SK-N-SH (cell line): ENCODE data around the gene TNFAIP1. TPM values are rescaled to one million over a fixed set of nuclear protein-coding genes. Genes with fewer than 3 reads are reported as not detected.

Experiments
- CTCF ChIA-PET: fragments of 300-600, 350-600 bp; formaldehyde crosslinking; extraction: SDS; loops from one replicate; lab custom pipeline; 2021; lab: Yijun Ruan, JAX
- POLR2A ChIA-PET: fragments of 350-600 bp; sonication (Branson Sonifier 250); formaldehyde crosslinking; extraction: SDS; loops from one replicate; lab custom pipeline; 2020; ENCODE audit warnings: antibody characterized with exemption, inconsistent platforms; lab: Yijun Ruan, JAX
- DNase-seq: peaks from one replicate; pipeline ENCODE4 v3.0.0; 2012
- H2AFZ ChIP-seq: fragments of 200-600 bp; sonication (generic); 2 replicates; pipeline ENCODE4 v1.8.1; 2016; ENCODE audit warnings: antibody characterized with exemption, mild to moderate bottlenecking, low read depth
- H3F3A ChIP-seq: fragments of 200-600 bp; sonication (generic); replicated peaks from 2 replicates; pipeline ENCODE3; 2016; ENCODE audit warnings: antibody characterized with exemption, mild to moderate bottlenecking; ENCODE audit not compliant: insufficient read depth
- H3K27ac ChIP-seq, 2 experiments: fragments of 200-500 bp in 1 of 2; fragments of 200-600 bp in 1 of 2; sonication (Bioruptor generic) in 1 of 2; sonication (generic), shearing (Covaris generic) in 1 of 2; 2 replicates each; pipeline versions ENCODE4 v1.5.1 to v1.6.1; 2014 to 2016; ENCODE audit warnings: low read depth in 2 of 2, inconsistent platforms in 1 of 2, low read length in 1 of 2, mild to moderate bottlenecking in 1 of 2, mixed read lengths in 1 of 2
- H3K27me3 ChIP-seq: fragments of 200-600 bp; sonication (generic), shearing (Covaris generic); 2 replicates; pipeline ENCODE4 v1.6.1; 2016; ENCODE audit warnings: mixed run types; ENCODE audit not compliant: insufficient read depth
- H3K36me3 ChIP-seq, 2 experiments: fragments of 200-500 bp in 1 of 2; fragments of 200-600 bp in 1 of 2; sonication (Bioruptor generic) in 1 of 2; sonication (generic) in 1 of 2; replicated peaks in 1 of 2; 2 replicates each; pipeline versions ENCODE3 to v1.5.1; 2014 to 2016; ENCODE audit warnings: low read length in 1 of 2, mild to moderate bottlenecking in 1 of 2; ENCODE audit not compliant: insufficient read depth in 2 of 2, control insufficient read depth in 1 of 2
- H3K4me1 ChIP-seq, 2 experiments: fragments of 200-500 bp in 1 of 2; fragments of 200-600 bp in 1 of 2; sonication (Bioruptor generic) in 1 of 2; sonication (generic), shearing (Covaris generic) in 1 of 2; 2 replicates each; pipeline versions ENCODE4 v1.5.1 to v1.6.1; 2014 to 2016; ENCODE audit warnings: low read depth in 1 of 2, low read length in 1 of 2, mixed run types in 1 of 2; ENCODE audit not compliant: insufficient read depth in 2 of 2, control insufficient read depth in 1 of 2
- H3K4me2 ChIP-seq: fragments of 200-600 bp; sonication (generic), shearing (Covaris generic); 2 replicates; pipeline ENCODE4 v1.6.1; 2017; ENCODE audit warnings: mixed run types
- H3K4me3 ChIP-seq, 2 experiments: fragments of 200-500 bp in 1 of 2; fragments of 200-600 bp in 1 of 2; sonication (Bioruptor generic) in 1 of 2; sonication (generic), shearing (Covaris generic) in 1 of 2; 2 replicates each; pipeline versions ENCODE4 v1.5.1 to v1.8.1; 2014 to 2016; ENCODE audit warnings: low read depth in 2 of 2, inconsistent platforms in 1 of 2, low read length in 1 of 2, mild to moderate bottlenecking in 1 of 2, mixed read lengths in 1 of 2, moderate library complexity in 1 of 2
- H3K79me2 ChIP-seq: fragments of 200-600 bp; sonication (generic); 2 replicates; pipeline ENCODE4 v1.8.1; 2017; ENCODE audit warnings: mild to moderate bottlenecking; ENCODE audit not compliant: insufficient read depth
- H3K9ac ChIP-seq: fragments of 200-600 bp; sonication (generic); 2 replicates; pipeline ENCODE4 v1.6.1; 2017; ENCODE audit warnings: mixed run types
- H3K9me2 ChIP-seq: fragments of 200-600 bp; sonication (generic); 2 replicates; pipeline ENCODE4 v1.6.1; 2017; ENCODE audit warnings: mixed run types
- H3K9me3 ChIP-seq: fragments of 200-600 bp; sonication (generic); 2 replicates; pipeline ENCODE4 v1.6.1; 2017; ENCODE audit warnings: mixed run types, mild to moderate bottlenecking, moderate library complexity
- H4K20me1 ChIP-seq: fragments of 200-600 bp; sonication (generic); 2 replicates; pipeline ENCODE4 v1.6.1; 2017; ENCODE audit warnings: mild to moderate bottlenecking, mixed run types; ENCODE audit not compliant: insufficient read depth
- CHD2 ChIP-seq: fragments of 150-350 bp; IDR thresholded peaks from 2 replicates; pipeline ENCODE4 v1.6.1; 2018; ENCODE audit warnings: low read length; ENCODE audit not compliant: partially characterized antibody
- EZH2phosphoT487 ChIP-seq: fragments of 200-600 bp; sonication (generic); IDR thresholded peaks from 2 replicates; pipeline ENCODE4 v1.6.1; 2017; ENCODE audit warnings: low read depth, mixed run types, mild to moderate bottlenecking, antibody characterized with exemption, moderate library complexity, borderline replicate concordance
- JUND ChIP-seq: IDR thresholded peaks from 2 replicates; pipeline ENCODE4 v1.4.0; 2012
- MEF2A ChIP-seq: IDR thresholded peaks from 2 replicates; pipeline ENCODE4 v1.4.0; 2012; ENCODE audit warnings: low read depth, borderline replicate concordance
- MXI1 ChIP-seq: IDR thresholded peaks from 2 replicates; pipeline ENCODE4 v1.6.1; 2012; ENCODE audit warnings: mild to moderate bottlenecking, low read depth, low read length, improper control_type of control experiment
- NFIC ChIP-seq: IDR thresholded peaks from 2 replicates; pipeline ENCODE4 v1.4.0; 2012; ENCODE audit warnings: borderline replicate concordance
- NRF1 ChIP-seq: IDR thresholded peaks from 2 replicates; pipeline ENCODE4 v1.6.1; 2012; ENCODE audit warnings: low read depth, mild to moderate bottlenecking, low read length
- POLR2AphosphoS5 ChIP-seq: IDR thresholded peaks from 2 replicates; pipeline ENCODE4 v1.6.1; 2012; ENCODE audit warnings: low read depth, low read length
- RAD21 ChIP-seq: IDR thresholded peaks from 2 replicates; pipeline ENCODE4 v1.6.1; 2012; ENCODE audit warnings: mild to moderate bottlenecking, low read length
- REST ChIP-seq: IDR thresholded peaks from 2 replicates; pipeline ENCODE4 v1.6.1; 2012; ENCODE audit warnings: mild to moderate bottlenecking, low read depth, low read length, moderate library complexity
- TCF12 ChIP-seq: IDR thresholded peaks from 2 replicates; pipeline ENCODE4 v1.4.0; 2012
- TEAD4 ChIP-seq: IDR thresholded peaks from 2 replicates; pipeline ENCODE4 v1.4.0; 2012; ENCODE audit warnings: mild to moderate bottlenecking, borderline replicate concordance; ENCODE audit not compliant: insufficient read depth
- WGBS: methylation state at CpG from one replicate; pipeline ENCODE4 v1.1.6; 2017; ENCODE audit warnings: low lambda C conversion rate; 5-methylcytosine and 5-hydroxymethylcytosine counted together
- polyA plus RNA-seq, 3 experiments: library from polyadenylated mRNA; depleted of rRNA; stranded (reverse); fragments of >200 nt; gene quantifications; 2 replicates each; pipeline ENCODE4 v1.2.3, GENCODE V29; 2012

Gene TNFAIP1
- polyA plus RNA-seq, 1 of the 3 experiments (the other 2 are of a cell fraction): 52.0 TPM

- TF ChIP-seq NRF1 (no peak), NFIC (no peak), CHD2 (no peak), RAD21 (no peak), TEAD4 (no peak), MXI1 (no peak), TCF12 (no peak), JUND (no peak), EZH2phosphoT487 (no peak)
These were observed 33.5 kb downstream of the TNFAIP1 start for GRCh38 chr17:28368915-28369683.

GRCh38 chr17:28369684-28370034 is 34.1 kb downstream of the TNFAIP1 start:
- Histone ChIP-seq H3K4me2 (no peak overlapping the region), H3K36me3 (peaks cover 0 to 2% of the 10 kb centered on the region in 2 experiments), H3K9me3 (no peaks in the 10 kb centered on the region), H3K9ac (no peak overlapping the region), H4K20me1 (peaks cover 20% of the 10 kb centered on the region), H3K79me2 (peaks cover 23% of the 10 kb centered on the region), H3K27me3 (no peaks in the 10 kb centered on the region), H3K27ac (peak overlapping the region in 1 of 2 experiments; percentile 85; a peak in 2 of 4 replicates), H3K4me1 (peaks cover 15 to 28% of the 10 kb centered on the region in 2 experiments), H2AFZ (no peak overlapping the region), H3K4me3 (no peak overlapping the region), H3F3A (peaks cover 18% of the 10 kb centered on the region), H3K9me2 (no peaks in the 10 kb centered on the region)
- DNase-seq: no peak
- 86% methylated on average over 9 of the region's 10 CpGs for WGBS
- TF ChIP-seq POLR2AphosphoS5 (no peak), MEF2A (no peak), RAD21 (no peak), REST (no peak), EZH2phosphoT487 (no peak)
- POLR2A ChIA-PET: interaction anchor here (0.8 to 4.5 kb wide), 3 partner anchors 12 to 36 kb away, joined by 4 to 34 read pairs (median 13); partner anchors contain the start of genes IFT20, POLDIP2 and TNFAIP1
- CTCF ChIA-PET: interaction anchor here (1.0 to 1.8 kb wide), 6 partner anchors 11 to 564 kb away, joined by 3 to 7 read pairs (median 4); partner anchors contain the start of genes IFT20, POLDIP2 and TNFAIP1

More at GRCh38 chr17:28368915-28369683, 33.5 kb downstream of the TNFAIP1 start:
- ChIA-PET POLR2A (interaction anchor here (4.5 kb wide), 1 partner anchor 11 kb away, joined by 34 read pairs; the partner anchor contains the start of gene POLDIP2), CTCF (interaction anchor here (1.4 to 1.8 kb wide), 2 partner anchors 11 to 12 kb away, joined by 3 to 7 read pairs; partner anchors contain the start of gene POLDIP2)
- Histone ChIP-seq H3K4me1 (peaks cover 15 to 28% of the 10 kb centered on the region in 2 experiments), H3K9me3 (no peaks in the 10 kb centered on the region), H3K4me2 (no peak overlapping the region), H3K4me3 (no peak overlapping the region), H3K9me2 (no peaks in the 10 kb centered on the region), H3K27me3 (no peaks in the 10 kb centered on the region), H3F3A (peaks cover 18% of the 10 kb centered on the region), H3K79me2 (peaks cover 17% of the 10 kb centered on the region), H2AFZ (no peak overlapping the region), H3K9ac (no peak overlapping the region), H3K36me3 (peaks cover 0 to 6% of the 10 kb centered on the region in 2 experiments), H3K27ac (no peak overlapping the region; a peak in 1 of 4 replicates), H4K20me1 (peaks cover 14% of the 10 kb centered on the region)
- 95% methylated on average over 15 of the region's 23 CpGs for WGBS
- DNase-seq: no peak
